ENCODE data around the gene ADGRL2. TPM values are rescaled to one million over a fixed set of nuclear protein-coding genes. Genes with fewer than 3 reads are reported as not detected.

The ADGRL2 gene
- polyA plus RNA-seq, 1 donor from 2014 or later = 190 TPM

GRCh38 chr1:81889166-81889565, 88.4 kb downstream of the ADGRL2 start:
- no peak for TF ChIP-seq CTCF (IDR thresholded peaks at IDR 0.05; ENCODE audit: poor library complexity, severe bottlenecking)
- TF ChIP-seq EP300 (conservative IDR thresholded peaks at IDR 0.05; ENCODE audit: poor library complexity, severe bottlenecking) = no peak
- TF ChIP-seq SMC3 (conservative IDR thresholded peaks at IDR 0.05; ENCODE audit: poor library complexity) = no peak
- no peak for TF ChIP-seq EZH2 (IDR thresholded peaks at IDR 0.05; ENCODE audit: borderline replicate concordance, insufficient read depth, low read length, poor library complexity, severe bottlenecking)
- TF ChIP-seq REST (IDR thresholded peaks at IDR 0.05; ENCODE audit: borderline replicate concordance) = no peak
- no peak for TF ChIP-seq RAD21 (conservative IDR thresholded peaks at IDR 0.05)
- TF ChIP-seq TAF1 (IDR thresholded peaks at IDR 0.05; ENCODE audit: low read depth) = no peak
- no peak for TF ChIP-seq POLR2AphosphoS5 (IDR thresholded peaks at IDR 0.05)
- H4K20me1 ChIP-seq (ENCODE audit: insufficient read depth) = no peaks in the 10 kb centered on the region
- no peak overlapping the region for H3K27ac ChIP-seq (ENCODE audit: low read length)
- no peaks in the 10 kb centered on the region for H3K27me3 ChIP-seq (ENCODE audit: insufficient read depth, low read depth, low read length)
- H2AFZ ChIP-seq (ENCODE audit: low read depth, low read length) = no peak overlapping the region
- no peak overlapping the region for H3K4me3 ChIP-seq (ENCODE audit: low read length)
- peaks cover 86% of the 10 kb centered on the region for H3K79me2 ChIP-seq (replicated peaks; ENCODE audit: insufficient read depth, low read length)
- no peaks in the 10 kb centered on the region for H3K36me3 ChIP-seq (ENCODE audit: insufficient read depth, low read length)
- H3K4me2 ChIP-seq (ENCODE audit: low read length) = no peak overlapping the region
- H3K9me3 ChIP-seq (ENCODE audit: low read length) = no peaks in the 10 kb centered on the region
- H3F3A ChIP-seq (ENCODE audit: insufficient read depth, low read length, poor library complexity, severe bottlenecking) = no peaks in the 10 kb centered on the region
- H3K9ac ChIP-seq (ENCODE audit: low read length) = no peak overlapping the region
- no peaks in the 10 kb centered on the region for H3K9me2 ChIP-seq (ENCODE audit: insufficient read depth, low read length)

- Histone ChIP-seq H3K27me3 (ENCODE audit: insufficient read depth, low read depth, low read length) (no peaks in the 10 kb centered on the region), H3K4me2 (ENCODE audit: low read length) (no peak overlapping the region), H4K20me1 (ENCODE audit: insufficient read depth) (no peaks in the 10 kb centered on the region), H3K27ac (ENCODE audit: low read length) (no peak overlapping the region), H3F3A (ENCODE audit: insufficient read depth, low read length, poor library complexity, severe bottlenecking) (no peaks in the 10 kb centered on the region), H2AFZ (ENCODE audit: low read depth, low read length) (no peak overlapping the region), H3K9ac (ENCODE audit: low read length) (no peak overlapping the region), H3K9me3 (ENCODE audit: low read length) (no peaks in the 10 kb centered on the region), H3K79me2 (replicated peaks; ENCODE audit: insufficient read depth, low read length) (peaks cover 92% of the 10 kb centered on the region), H3K4me3 (ENCODE audit: low read length) (no peak overlapping the region), H3K36me3 (ENCODE audit: insufficient read depth, low read length) (no peaks in the 10 kb centered on the region), H3K9me2 (ENCODE audit: insufficient read depth, low read length) (no peaks in the 10 kb centered on the region)
- TF ChIP-seq REST (IDR thresholded peaks at IDR 0.05; ENCODE audit: borderline replicate concordance) = no peak
- no peak for TF ChIP-seq POLR2AphosphoS5 (IDR thresholded peaks at IDR 0.05)
- TF ChIP-seq EP300 (conservative IDR thresholded peaks at IDR 0.05; ENCODE audit: poor library complexity, severe bottlenecking) = no peak
- TF ChIP-seq MXI1 (conservative IDR thresholded peaks at IDR 0.05; ENCODE audit: poor library complexity, severe bottlenecking) = no peak
- TF ChIP-seq EZH2 (IDR thresholded peaks at IDR 0.05; ENCODE audit: borderline replicate concordance, insufficient read depth, low read length, poor library complexity, severe bottlenecking) = no peak
- no peak for TF ChIP-seq RAD21 (conservative IDR thresholded peaks at IDR 0.05)
- no peak for TF ChIP-seq TAF1 (IDR thresholded peaks at IDR 0.05; ENCODE audit: low read depth)
- TF ChIP-seq SMC3 (conservative IDR thresholded peaks at IDR 0.05; ENCODE audit: poor library complexity) = no peak
- no peak for TF ChIP-seq CTCF (IDR thresholded peaks at IDR 0.05; ENCODE audit: poor library complexity, severe bottlenecking)
These were observed 94.1 kb downstream of the ADGRL2 start for GRCh38 chr1:81894867-81895266.

All from neural cell (in vitro differentiated cells).